Sigmoid colon (tissue), 4 donors: ENCODE data around the gene MAPKAP1.

ENCODE experiments used
- EP300 ChIP-seq, 4 donors: sonication (generic); formaldehyde crosslinking; IDR thresholded peaks; one replicate each; pipeline ENCODE4 v1.6.1; 2017; ENCODE audit warnings: antibody characterized with exemption in 4 of 4
- POLR2A ChIP-seq, 2 donors: fragments of 450-650 bp; IDR thresholded peaks; one replicate each; pipeline ENCODE4 v1.6.1; 2016; ENCODE audit warnings: antibody characterized with exemption in 2 of 2, mild to moderate bottlenecking in 2 of 2, moderate library complexity in 2 of 2
- POLR2AphosphoS5 ChIP-seq, 4 donors: sonication (generic); formaldehyde crosslinking; IDR thresholded peaks; one replicate each; pipeline ENCODE4 v1.6.1; 2017; ENCODE audit warnings: antibody characterized with exemption in 4 of 4
- TF ChIP-seq, protein P1 (sequence below), 4 experiments: fragments of 450-650 bp in 3 of 4; fragments of 200-600 bp in 1 of 4; IDR thresholded peaks; one replicate each; pipeline ENCODE4 v1.5.1; 2016 to 2019; ENCODE audit warnings: antibody characterized with exemption in 4 of 4, mild to moderate bottlenecking in 3 of 4, moderate library complexity in 2 of 4

DNA sequence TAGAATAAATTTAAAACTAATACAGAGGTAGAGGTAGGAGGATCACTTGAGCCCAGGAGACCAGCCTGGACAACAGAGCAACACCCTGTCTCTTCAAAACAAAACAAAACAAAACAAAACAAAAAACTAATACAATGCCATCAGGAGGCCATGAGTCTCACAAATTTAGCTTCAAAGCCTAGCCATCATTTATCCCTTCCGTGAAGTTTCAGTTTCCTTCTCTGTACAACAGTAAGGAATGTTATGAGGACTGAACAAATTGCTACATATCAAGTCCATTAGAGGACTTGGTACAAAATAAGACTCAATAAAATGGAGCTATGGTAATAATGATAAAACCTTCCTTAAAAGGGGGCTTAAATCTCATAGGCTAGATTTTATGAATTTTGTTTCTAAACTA is 60.8 kb downstream of the MAPKAP1 start:
- TF ChIP-seq, protein P1, sequence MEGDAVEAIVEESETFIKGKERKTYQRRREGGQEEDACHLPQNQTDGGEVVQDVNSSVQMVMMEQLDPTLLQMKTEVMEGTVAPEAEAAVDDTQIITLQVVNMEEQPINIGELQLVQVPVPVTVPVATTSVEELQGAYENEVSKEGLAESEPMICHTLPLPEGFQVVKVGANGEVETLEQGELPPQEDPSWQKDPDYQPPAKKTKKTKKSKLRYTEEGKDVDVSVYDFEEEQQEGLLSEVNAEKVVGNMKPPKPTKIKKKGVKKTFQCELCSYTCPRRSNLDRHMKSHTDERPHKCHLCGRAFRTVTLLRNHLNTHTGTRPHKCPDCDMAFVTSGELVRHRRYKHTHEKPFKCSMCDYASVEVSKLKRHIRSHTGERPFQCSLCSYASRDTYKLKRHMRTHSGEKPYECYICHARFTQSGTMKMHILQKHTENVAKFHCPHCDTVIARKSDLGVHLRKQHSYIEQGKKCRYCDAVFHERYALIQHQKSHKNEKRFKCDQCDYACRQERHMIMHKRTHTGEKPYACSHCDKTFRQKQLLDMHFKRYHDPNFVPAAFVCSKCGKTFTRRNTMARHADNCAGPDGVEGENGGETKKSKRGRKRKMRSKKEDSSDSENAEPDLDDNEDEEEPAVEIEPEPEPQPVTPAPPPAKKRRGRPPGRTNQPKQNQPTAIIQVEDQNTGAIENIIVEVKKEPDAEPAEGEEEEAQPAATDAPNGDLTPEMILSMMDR (IDR thresholded peaks at IDR 0.05) = no peak
- TF ChIP-seq POLR2AphosphoS5 (IDR thresholded peaks at IDR 0.05) (no peak), POLR2A (IDR thresholded peaks at IDR 0.05) (no peak), EP300 (IDR thresholded peaks at IDR 0.05) (no peak)
